A549 (cell line): ENCODE data around the gene SPDYC. TPM values are rescaled to one million over a fixed set of nuclear protein-coding genes. Genes with fewer than 3 reads are reported as not detected.

ENCODE experiments used
- ATAC-seq, 2 experiments: fragments of 200-7000 bp in 1 of 2; fragments of >200 bp in 1 of 2; cut with Nextera tagmentation in 1 of 2; cut with Tn5 transposase in 1 of 2; 3 replicates each; pipeline versions ENCODE4 v1.8.0 to v1.9.1; 2018 to 2020; ENCODE audit warnings: mild to moderate bottlenecking in 1 of 2, moderate library complexity in 1 of 2
- CTCF ChIA-PET: fragments of 300-600 bp; sonication (Branson Sonifier 250); formaldehyde crosslinking; extraction: SDS; loops from one replicate; lab custom pipeline; 2021; ENCODE audit warnings: antibody characterized with exemption, inconsistent platforms; lab: Yijun Ruan, JAX
- POLR2A ChIA-PET: fragments of 350-600 bp; formaldehyde crosslinking; extraction: SDS; loops from one replicate; lab custom pipeline; 2021; ENCODE audit warnings: antibody characterized with exemption, inconsistent platforms; lab: Yijun Ruan, JAX
- DNase-seq, 2 experiments: peaks; one replicate each; pipeline versions ENCODE4 v3.0.0 to v3.0.0-alpha.2; 2011 to 2016; ENCODE audit warnings: low read depth in 1 of 2, low spot score in 1 of 2
- FAIRE-seq: peaks from 2 replicates; lab custom pipeline; 2011; peaks lifted over from hg19 to GRCh38; lab: Jason Lieb, UNC
- H3K27ac ChIP-seq, 2 experiments: fragments of >200 bp; sonication (Bioruptor Twin); formaldehyde crosslinking; 3 replicates each; pipeline ENCODE4 v1.5.1; 2016 to 2017
- H3K4me1 ChIP-seq: fragments of >200 bp; sonication (Bioruptor Twin); formaldehyde crosslinking; 3 replicates; pipeline ENCODE4 v1.6.1; 2016
- H3K4me2 ChIP-seq: fragments of >200 bp; sonication (Bioruptor Twin); formaldehyde crosslinking; 3 replicates; pipeline ENCODE4 v1.6.1; 2016
- H3K4me3 ChIP-seq: fragments of >200 bp; sonication (Bioruptor Twin); formaldehyde crosslinking; 3 replicates; pipeline ENCODE4 v1.5.1; 2016
- H3K9me3 ChIP-seq: fragments of >200 bp; sonication (Bioruptor Twin); formaldehyde crosslinking; 3 replicates; pipeline ENCODE4 v1.6.1; 2016
- CEBPB ChIP-seq, 2 experiments: fragments of >200 bp in 1 of 2; sonication (Bioruptor Twin) in 1 of 2; formaldehyde crosslinking in 1 of 2; IDR thresholded peaks; 2 replicates each; pipeline ENCODE4 v1.6.1; 2012 to 2016
- EHF ChIP-seq: fragments of 250-450 bp; sonication (Bioruptor Pico); IDR thresholded peaks from 2 replicates; pipeline ENCODE4 v1.5.0; 2020; ENCODE audit warnings: mild to moderate bottlenecking
- EHMT2 ChIP-seq: fragments of 200-600 bp; sonication (generic); IDR thresholded peaks from 2 replicates; pipeline ENCODE4 v1.6.1; 2016; ENCODE audit warnings: antibody characterized with exemption, low read depth, mild to moderate bottlenecking, moderate library complexity
- FOSL2 ChIP-seq, 2 experiments: fragments of 450-650 bp in 1 of 2; fragments of >200 bp in 1 of 2; sonication (Bioruptor Twin) in 1 of 2; formaldehyde crosslinking; IDR thresholded peaks; 2 replicates each; pipeline versions ENCODE4 v1.5.0 to v1.6.1; 2016 to 2020; ENCODE audit warnings: mild to moderate bottlenecking in 1 of 2, moderate library complexity in 1 of 2
- FOXS1 ChIP-seq: fragments of 250-450 bp; sonication (Bioruptor Pico); IDR thresholded peaks from 2 replicates; pipeline ENCODE4 v1.5.0; 2020; ENCODE audit warnings: mild to moderate bottlenecking, moderate library complexity
- HDAC2 ChIP-seq: fragments of 200-600 bp; sonication (generic); IDR thresholded peaks from 2 replicates; pipeline ENCODE4 v1.6.1; 2016
- HOXA7 ChIP-seq: fragments of 250-450 bp; sonication (Bioruptor Pico); IDR thresholded peaks from 2 replicates; pipeline ENCODE4 v1.5.0; 2020; ENCODE audit warnings: mild to moderate bottlenecking, moderate library complexity
- HOXB13 ChIP-seq: fragments of 250-450 bp; sonication (Bioruptor Pico); IDR thresholded peaks from 2 replicates; pipeline ENCODE4 v1.5.0; 2020; ENCODE audit warnings: low read depth, mild to moderate bottlenecking, moderate library complexity
- JUN ChIP-seq, 2 experiments: fragments of >200 bp; sonication (Bioruptor Twin); formaldehyde crosslinking; IDR thresholded peaks; 2 replicates in 1 of 2; 3 replicates in 1 of 2; pipeline ENCODE4 v1.6.1; 2016 to 2017
- MAZ ChIP-seq: fragments of 150-350 bp; IDR thresholded peaks from 2 replicates; pipeline ENCODE4 v1.6.1; 2014; ENCODE audit warnings: antibody characterized with exemption, low read depth, low read length, borderline replicate concordance
- MYC ChIP-seq: IDR thresholded peaks from 2 replicates; pipeline ENCODE4 v1.6.1; 2012; ENCODE audit warnings: mild to moderate bottlenecking, inconsistent platforms, low read length, improper control_type of control experiment, borderline replicate concordance
- RARB ChIP-seq: fragments of 250-450 bp; sonication (Bioruptor Pico); IDR thresholded peaks from 2 replicates; pipeline ENCODE4 v1.8.0; 2021; ENCODE audit warnings: mild to moderate bottlenecking, moderate library complexity
- RCOR1 ChIP-seq: fragments of 150-350 bp; IDR thresholded peaks from 2 replicates; pipeline ENCODE4 v1.6.1; 2014; ENCODE audit warnings: antibody characterized with exemption, low read length, low read depth
- RNF2 ChIP-seq: fragments of 200-600 bp; sonication (generic); IDR thresholded peaks from 2 replicates; pipeline ENCODE4 v1.6.1; 2016; ENCODE audit warnings: low read depth, mild to moderate bottlenecking, antibody characterized with exemption, moderate library complexity, borderline replicate concordance
- TP53 ChIP-seq: fragments of 250-450 bp; sonication (Bioruptor Pico); IDR thresholded peaks from 2 replicates; pipeline ENCODE4 v1.5.0; 2021; ENCODE audit warnings: mild to moderate bottlenecking, moderate library complexity
- ZC3H11A ChIP-seq: fragments of 450-650 bp; IDR thresholded peaks from 2 replicates; pipeline ENCODE4 v1.6.1; 2014; ENCODE audit warnings: antibody characterized with exemption, mild to moderate bottlenecking
- WGBS: methylation state at CpG from one replicate; pipeline ENCODE4 v1.1.6; 2017; ENCODE audit errors: missing lambda C conversion rate; 5-methylcytosine and 5-hydroxymethylcytosine counted together
- polyA plus RNA-seq, 4 experiments: library from polyadenylated mRNA; depleted of rRNA in 3 of 4; stranded (reverse); fragments of >200 nt; fragmentation: RNase III in 1 of 4; extraction: RNeasy Plus Mini Kit Qiagen cat#74134 plus additional on column Dnase treatment in 1 of 4; gene quantifications; 2 replicates in 3 of 4; 3 replicates in 1 of 4; pipeline ENCODE4 v1.2.3, GENCODE V29; 2011 to 2017
- TF ChIP-seq, protein P1 (sequence below): fragments of >200 bp; sonication (Bioruptor Twin); formaldehyde crosslinking; IDR thresholded peaks from 2 replicates; pipeline ENCODE4 v1.6.1; 2016
- TF ChIP-seq, protein P2 (sequence below): IDR thresholded peaks from 2 replicates; pipeline ENCODE4 v1.6.1; 2012
- TF ChIP-seq, protein P3 (sequence below): fragments of 250-450 bp; sonication (Bioruptor Pico); IDR thresholded peaks from 2 replicates; pipeline ENCODE4 v1.5.0; 2020; ENCODE audit warnings: low read depth, mild to moderate bottlenecking, moderate library complexity
- TF ChIP-seq, protein P4 (sequence below): fragments of >200 bp; sonication (Bioruptor Twin); formaldehyde crosslinking; IDR thresholded peaks from 3 replicates; pipeline ENCODE4 v1.5.1; 2016

The SPDYC gene
- polyA plus RNA-seq, 2 of the 4 experiments (the other 2 are of a cell fraction): not detected

DNA sequence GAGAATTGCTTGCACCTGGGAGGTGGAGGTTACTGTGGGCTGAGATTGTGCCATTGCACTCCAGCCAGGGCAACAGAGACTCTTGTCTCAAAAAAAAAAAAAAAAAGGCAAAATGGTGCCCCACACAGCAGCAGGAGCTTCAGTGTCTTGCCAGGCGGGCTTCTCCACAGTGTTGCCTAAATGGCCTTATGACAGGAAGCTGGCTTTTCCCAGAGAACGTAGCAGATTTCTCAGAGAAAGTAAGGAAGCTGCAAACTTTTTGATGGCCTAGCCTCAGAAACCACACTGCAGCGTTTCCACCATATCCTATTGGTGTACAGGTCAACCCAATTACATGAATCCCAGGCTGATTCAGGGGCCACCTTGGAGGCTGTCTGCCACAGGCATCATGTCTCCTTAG is 12.7 kb upstream of the SPDYC start:
- POLR2A ChIA-PET: interaction anchor here (0.6 kb wide), 1 partner anchor 22 kb away, joined by 4 read pairs; no protein-coding TSS in a partner anchor
- Histone ChIP-seq H3K4me1 (no peaks in the 10 kb centered on the region), H3K9me3 (no peaks in the 10 kb centered on the region), H3K4me2 (no peak overlapping the region), H3K27ac (no peak overlapping the region), H3K4me3 (no peak overlapping the region)
- CTCF ChIA-PET: interaction anchor here (0.7 to 1.3 kb wide), 2 partner anchors 8 to 334 kb away, joined by 3 to 4 read pairs; no protein-coding TSS in a partner anchor
- WGBS: 66% methylated on average over 3 of the region's 3 CpGs
- FAIRE-seq (no peak), DNase-seq (no peak), ATAC-seq (no peak)
- TF ChIP-seq EHF (no peak), EHMT2 (no peak), CEBPB (IDR thresholded peaks at IDR 0.05) (no peak), JUN (IDR thresholded peaks at IDR 0.05) (no peak), HOXB13 (no peak), HOXA7 (CRISPR knock-in tag) (no peak), FOXS1 (no peak)
- TF ChIP-seq, protein P1, sequence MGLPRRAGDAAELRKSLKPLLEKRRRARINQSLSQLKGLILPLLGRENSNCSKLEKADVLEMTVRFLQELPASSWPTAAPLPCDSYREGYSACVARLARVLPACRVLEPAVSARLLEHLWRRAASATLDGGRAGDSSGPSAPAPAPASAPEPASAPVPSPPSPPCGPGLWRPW: no peak
- TF ChIP-seq, protein P2, sequence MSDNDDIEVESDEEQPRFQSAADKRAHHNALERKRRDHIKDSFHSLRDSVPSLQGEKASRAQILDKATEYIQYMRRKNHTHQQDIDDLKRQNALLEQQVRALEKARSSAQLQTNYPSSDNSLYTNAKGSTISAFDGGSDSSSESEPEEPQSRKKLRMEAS: no peak

DNA sequence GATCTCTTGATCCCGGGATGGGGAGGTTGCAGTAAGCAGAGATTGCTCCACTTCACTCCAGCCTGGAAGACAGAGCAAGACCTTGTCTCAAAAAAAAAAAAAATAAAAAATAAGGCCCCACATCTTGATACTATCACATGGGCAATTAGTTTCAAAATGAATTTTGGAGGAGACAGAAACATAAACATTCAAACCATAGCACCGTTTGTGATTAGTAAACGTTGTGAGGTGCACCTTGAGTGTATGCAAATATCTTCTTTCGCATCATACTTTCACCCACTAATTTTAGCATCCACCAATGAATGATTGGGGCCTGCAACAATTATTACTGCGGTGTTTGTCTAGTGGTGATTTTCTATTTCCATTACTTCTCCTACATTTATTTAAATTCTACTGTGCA is 11.0 kb upstream of the SPDYC start:
- H3K9me3 ChIP-seq: no peaks in the 10 kb centered on the region
- no peak overlapping the region for H3K4me2 ChIP-seq
- no peak for FAIRE-seq
- no peak overlapping the region for H3K4me3 ChIP-seq
- no peak for ATAC-seq
- no peak overlapping the region for H3K27ac ChIP-seq
- CTCF ChIA-PET: interaction anchor here (0.6 to 1.5 kb wide), 2 partner anchors 15 to 46 kb away, joined by 3 read pairs; no protein-coding TSS in a partner anchor
- POLR2A ChIA-PET: no interaction called here
- no peak for TF ChIP-seq FOSL2 (IDR thresholded peaks at IDR 0.05)
- TF ChIP-seq FOSL2 (CRISPR knock-in tag; IDR thresholded peaks at IDR 0.05): no peak
- no peak for TF ChIP-seq ZC3H11A
- TF ChIP-seq RNF2: no peak
- TF ChIP-seq, protein P3, sequence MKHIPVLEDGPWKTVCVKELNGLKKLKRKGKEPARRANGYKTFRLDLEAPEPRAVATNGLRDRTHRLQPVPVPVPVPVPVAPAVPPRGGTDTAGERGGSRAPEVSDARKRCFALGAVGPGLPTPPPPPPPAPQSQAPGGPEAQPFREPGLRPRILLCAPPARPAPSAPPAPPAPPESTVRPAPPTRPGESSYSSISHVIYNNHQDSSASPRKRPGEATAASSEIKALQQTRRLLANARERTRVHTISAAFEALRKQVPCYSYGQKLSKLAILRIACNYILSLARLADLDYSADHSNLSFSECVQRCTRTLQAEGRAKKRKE (CRISPR knock-in tag): no peak
- TF ChIP-seq, protein P4, sequence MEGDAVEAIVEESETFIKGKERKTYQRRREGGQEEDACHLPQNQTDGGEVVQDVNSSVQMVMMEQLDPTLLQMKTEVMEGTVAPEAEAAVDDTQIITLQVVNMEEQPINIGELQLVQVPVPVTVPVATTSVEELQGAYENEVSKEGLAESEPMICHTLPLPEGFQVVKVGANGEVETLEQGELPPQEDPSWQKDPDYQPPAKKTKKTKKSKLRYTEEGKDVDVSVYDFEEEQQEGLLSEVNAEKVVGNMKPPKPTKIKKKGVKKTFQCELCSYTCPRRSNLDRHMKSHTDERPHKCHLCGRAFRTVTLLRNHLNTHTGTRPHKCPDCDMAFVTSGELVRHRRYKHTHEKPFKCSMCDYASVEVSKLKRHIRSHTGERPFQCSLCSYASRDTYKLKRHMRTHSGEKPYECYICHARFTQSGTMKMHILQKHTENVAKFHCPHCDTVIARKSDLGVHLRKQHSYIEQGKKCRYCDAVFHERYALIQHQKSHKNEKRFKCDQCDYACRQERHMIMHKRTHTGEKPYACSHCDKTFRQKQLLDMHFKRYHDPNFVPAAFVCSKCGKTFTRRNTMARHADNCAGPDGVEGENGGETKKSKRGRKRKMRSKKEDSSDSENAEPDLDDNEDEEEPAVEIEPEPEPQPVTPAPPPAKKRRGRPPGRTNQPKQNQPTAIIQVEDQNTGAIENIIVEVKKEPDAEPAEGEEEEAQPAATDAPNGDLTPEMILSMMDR: no peak
- TF ChIP-seq MAZ: no peak
- TF ChIP-seq RCOR1: no peak
- TF ChIP-seq, all 56 proteins: peak for 0
- WGBS: 55% methylated on average over 5 of the region's 5 CpGs
- H3K4me1 ChIP-seq: no peaks in the 10 kb centered on the region
- DNase-seq: no peak

DNA sequence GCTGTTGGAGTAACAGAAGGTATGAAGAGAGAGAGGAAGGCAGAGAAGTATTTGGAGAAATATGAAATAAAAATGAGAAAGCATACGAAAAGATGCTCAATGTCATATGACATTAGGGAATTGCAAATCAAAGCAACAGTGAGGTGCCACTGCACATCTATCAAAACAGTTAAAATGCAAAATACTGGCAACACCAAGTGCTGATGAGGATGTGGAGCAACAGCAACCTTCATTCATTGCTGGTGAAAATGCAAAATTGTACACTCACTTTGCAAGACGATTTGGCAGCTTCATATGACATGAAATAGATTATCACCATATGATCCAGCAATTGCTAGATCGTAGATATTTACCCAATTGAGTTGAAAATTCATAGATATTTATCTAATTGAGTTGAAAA is 9.4 kb upstream of the SPDYC start:
- DNase-seq (no peak), FAIRE-seq (no peak), ATAC-seq (no peak)
- Histone ChIP-seq H3K9me3 (no peaks in the 10 kb centered on the region), H3K27ac (no peak overlapping the region), H3K4me1 (no peaks in the 10 kb centered on the region), H3K4me3 (no peak overlapping the region), H3K4me2 (no peak overlapping the region)
- ChIA-PET POLR2A (no interaction called here), CTCF (interaction anchor here (1.8 kb wide), 1 partner anchor 114 kb away, joined by 3 read pairs; no protein-coding TSS in a partner anchor)
- TF ChIP-seq MYC (no peak), HDAC2 (no peak), RARB (CRISPR knock-in tag) (no peak), TP53 (no peak)
- WGBS: 32% methylated on average over 3 of the region's 3 CpGs
